Measurements from ENCODE around the gene EIF4E1B.

EIF4E1B gene

DNA sequence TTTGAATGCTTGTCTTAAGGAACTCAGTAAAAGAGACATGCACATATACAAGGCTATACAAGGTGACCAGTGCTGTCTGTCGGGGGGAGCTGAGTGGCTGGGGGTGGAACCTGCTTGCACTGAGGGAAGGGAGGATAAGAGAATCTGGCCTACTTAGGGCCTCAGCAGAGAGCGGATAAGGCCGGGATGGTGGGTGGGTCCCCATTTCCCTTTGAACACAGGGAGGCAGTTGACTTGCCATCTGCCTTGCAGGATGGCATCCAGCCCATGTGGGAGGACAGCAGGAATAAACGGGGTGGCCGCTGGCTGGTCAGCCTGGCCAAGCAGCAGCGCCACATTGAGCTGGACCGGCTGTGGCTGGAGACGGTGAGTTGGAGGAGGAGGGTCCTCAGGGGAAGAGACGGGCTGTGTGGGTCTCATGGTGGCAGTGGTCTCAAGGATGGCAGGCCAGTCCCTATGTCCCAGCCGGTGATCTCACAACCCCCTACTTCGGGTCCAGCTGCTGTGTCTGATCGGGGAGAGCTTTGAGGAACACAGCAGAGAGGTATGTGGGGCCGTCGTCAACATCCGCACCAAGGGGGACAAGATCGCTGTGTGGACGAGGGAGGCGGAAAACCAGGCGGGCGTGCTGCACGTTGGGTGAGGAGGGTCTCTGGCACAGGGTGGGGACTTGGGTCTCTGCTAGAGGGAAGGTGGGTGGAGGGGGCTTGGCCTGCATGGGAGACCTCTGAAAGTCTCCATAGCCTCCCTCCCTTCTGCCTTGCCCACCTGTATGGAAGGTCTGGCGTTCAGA lies 14.6 kb downstream of the EIF4E1B start:
- Histone ChIP-seq H3K36me3 (ENCODE audit: insufficient read depth, low read length) (no peaks in the 10 kb centered on the region), H3K4me2 (ENCODE audit: low read depth, low read length, poor library complexity, severe bottlenecking) (no peak overlapping the region), H3K27me3 (ENCODE audit: insufficient read depth, low read length, poor library complexity, severe bottlenecking) (no peaks in the 10 kb centered on the region), H3K9me3 (ENCODE audit: insufficient read depth, low read depth, low read length) (no peaks in the 10 kb centered on the region), H3F3A (ENCODE audit: low read depth) (no peaks in the 10 kb centered on the region), H3K9ac (ENCODE audit: low read depth, low read length, poor library complexity, severe bottlenecking) (no peak overlapping the region), H3K4me3 (ENCODE audit: low read length, poor library complexity, severe bottlenecking) (no peak overlapping the region), H3K79me2 (ENCODE audit: insufficient read depth, low read length) (peaks cover 7% of the 10 kb centered on the region; the same call in 1 of the 2 replicates), H4K20me1 (ENCODE audit: insufficient read depth, low read length, poor library complexity, severe bottlenecking) (no peaks in the 10 kb centered on the region), H3K9me2 (replicated peaks; ENCODE audit: low read depth, low read length) (no peaks in the 10 kb centered on the region), H2AFZ (ENCODE audit: low read length) (no peak overlapping the region), H3K4me1 (ENCODE audit: insufficient read depth, low read length, poor library complexity, severe bottlenecking) (peaks cover 12% of the 10 kb centered on the region)
- TF ChIP-seq EZH2phosphoT487 (IDR thresholded peaks at IDR 0.05; ENCODE audit: borderline replicate concordance), result no peak

DNA sequence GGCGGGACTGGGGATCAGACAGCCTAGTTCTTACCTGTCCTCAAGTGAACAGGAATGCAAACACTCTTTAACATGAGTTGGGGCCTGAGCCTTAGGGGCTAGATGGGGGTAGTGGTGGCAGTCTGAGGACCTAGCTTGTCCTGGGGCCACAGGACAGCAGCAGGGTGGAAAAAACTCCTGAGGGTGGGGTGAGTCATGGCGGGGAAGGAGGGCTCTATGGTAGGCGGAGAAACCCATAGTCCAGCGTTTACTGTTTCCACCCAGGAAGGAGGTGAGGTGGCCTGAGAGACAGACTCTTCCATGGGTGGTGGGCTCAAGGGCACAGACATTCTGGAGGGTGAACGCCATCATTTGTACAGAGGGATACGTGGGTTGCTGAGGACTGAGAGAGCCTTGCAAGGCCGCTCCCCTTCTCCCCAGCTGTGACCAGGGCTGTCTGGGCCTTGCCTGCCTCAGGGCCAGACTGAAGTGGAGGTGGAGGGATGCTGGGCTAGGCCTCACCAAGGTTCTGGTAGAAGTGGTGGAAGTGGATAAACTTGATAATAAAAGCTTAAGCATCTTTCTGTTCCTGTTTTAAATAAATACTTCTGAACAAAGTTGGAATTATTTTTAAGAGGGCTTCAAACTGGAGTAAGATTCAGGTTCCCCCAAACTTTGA lies 15.7 kb downstream of the EIF4E1B start:
- H3K4me2 ChIP-seq (ENCODE audit: low read depth, low read length, poor library complexity, severe bottlenecking), result peak overlapping the region; percentile 55
- no peaks in the 10 kb centered on the region for H3F3A ChIP-seq (ENCODE audit: low read depth)
- no peaks in the 10 kb centered on the region for H3K27me3 ChIP-seq (ENCODE audit: insufficient read depth, low read length, poor library complexity, severe bottlenecking)
- peak overlapping the region; percentile 66; the same call in 1 of the 2 replicates for H2AFZ ChIP-seq (ENCODE audit: low read length)
- H3K4me3 ChIP-seq (ENCODE audit: low read length, poor library complexity, severe bottlenecking), result peak overlapping the region; percentile 65
- H3K9ac ChIP-seq (ENCODE audit: low read depth, low read length, poor library complexity, severe bottlenecking), result peak overlapping the region; percentile 58
- no peaks in the 10 kb centered on the region for H3K9me3 ChIP-seq (ENCODE audit: insufficient read depth, low read depth, low read length)
- H3K36me3 ChIP-seq (ENCODE audit: insufficient read depth, low read length), result no peaks in the 10 kb centered on the region
- H3K79me2 ChIP-seq (ENCODE audit: insufficient read depth, low read length), result peaks cover 7% of the 10 kb centered on the region; the same call in 1 of the 2 replicates
- no peak for TF ChIP-seq EZH2phosphoT487 (IDR thresholded peaks at IDR 0.05; ENCODE audit: borderline replicate concordance)
- TF ChIP-seq, protein P1, sequence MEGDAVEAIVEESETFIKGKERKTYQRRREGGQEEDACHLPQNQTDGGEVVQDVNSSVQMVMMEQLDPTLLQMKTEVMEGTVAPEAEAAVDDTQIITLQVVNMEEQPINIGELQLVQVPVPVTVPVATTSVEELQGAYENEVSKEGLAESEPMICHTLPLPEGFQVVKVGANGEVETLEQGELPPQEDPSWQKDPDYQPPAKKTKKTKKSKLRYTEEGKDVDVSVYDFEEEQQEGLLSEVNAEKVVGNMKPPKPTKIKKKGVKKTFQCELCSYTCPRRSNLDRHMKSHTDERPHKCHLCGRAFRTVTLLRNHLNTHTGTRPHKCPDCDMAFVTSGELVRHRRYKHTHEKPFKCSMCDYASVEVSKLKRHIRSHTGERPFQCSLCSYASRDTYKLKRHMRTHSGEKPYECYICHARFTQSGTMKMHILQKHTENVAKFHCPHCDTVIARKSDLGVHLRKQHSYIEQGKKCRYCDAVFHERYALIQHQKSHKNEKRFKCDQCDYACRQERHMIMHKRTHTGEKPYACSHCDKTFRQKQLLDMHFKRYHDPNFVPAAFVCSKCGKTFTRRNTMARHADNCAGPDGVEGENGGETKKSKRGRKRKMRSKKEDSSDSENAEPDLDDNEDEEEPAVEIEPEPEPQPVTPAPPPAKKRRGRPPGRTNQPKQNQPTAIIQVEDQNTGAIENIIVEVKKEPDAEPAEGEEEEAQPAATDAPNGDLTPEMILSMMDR (conservative IDR thresholded peaks at IDR 0.05; ENCODE audit: low read length), result no peak
- no peaks in the 10 kb centered on the region for H3K9me2 ChIP-seq (replicated peaks; ENCODE audit: low read depth, low read length)
- no peaks in the 10 kb centered on the region for H4K20me1 ChIP-seq (ENCODE audit: insufficient read depth, low read length, poor library complexity, severe bottlenecking)
- peaks cover 12% of the 10 kb centered on the region for H3K4me1 ChIP-seq (ENCODE audit: insufficient read depth, low read length, poor library complexity, severe bottlenecking)

DNA sequence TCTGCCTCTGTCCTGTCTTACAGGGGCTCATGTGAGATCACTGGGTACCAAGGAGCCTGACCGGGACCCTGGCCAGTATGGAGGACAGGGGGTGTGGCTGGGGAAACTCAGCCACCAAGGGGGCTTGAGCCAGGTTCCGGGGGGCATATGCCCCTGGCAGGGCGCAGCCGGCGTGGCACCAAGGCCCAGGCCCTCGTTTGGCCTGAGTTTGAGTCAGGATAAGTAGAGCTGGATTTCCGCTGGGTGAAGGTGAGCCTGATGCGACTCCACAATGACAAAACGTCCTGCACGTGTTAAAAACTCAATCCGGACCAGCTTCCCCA lies 16.2 kb downstream of the EIF4E1B start:
- Histone ChIP-seq H3K79me2 (ENCODE audit: insufficient read depth, low read length) (peaks cover 7% of the 10 kb centered on the region; the same call in 1 of the 2 replicates), H3K9me2 (replicated peaks; ENCODE audit: low read depth, low read length) (no peaks in the 10 kb centered on the region), H4K20me1 (ENCODE audit: insufficient read depth, low read length, poor library complexity, severe bottlenecking) (no peaks in the 10 kb centered on the region), H3K36me3 (ENCODE audit: insufficient read depth, low read length) (no peaks in the 10 kb centered on the region), H3K9me3 (ENCODE audit: insufficient read depth, low read depth, low read length) (no peaks in the 10 kb centered on the region), H3K4me3 (ENCODE audit: low read length, poor library complexity, severe bottlenecking) (peak overlapping the region; percentile 65), H3K4me2 (ENCODE audit: low read depth, low read length, poor library complexity, severe bottlenecking) (peak overlapping the region; percentile 55), H3F3A (ENCODE audit: low read depth) (no peaks in the 10 kb centered on the region), H3K9ac (ENCODE audit: low read depth, low read length, poor library complexity, severe bottlenecking) (peak overlapping the region; percentile 58), H3K27me3 (ENCODE audit: insufficient read depth, low read length, poor library complexity, severe bottlenecking) (no peaks in the 10 kb centered on the region), H3K4me1 (ENCODE audit: insufficient read depth, low read length, poor library complexity, severe bottlenecking) (peaks cover 12% of the 10 kb centered on the region), H2AFZ (ENCODE audit: low read length) (peak overlapping the region; percentile 66)
- no peak for TF ChIP-seq EZH2phosphoT487 (IDR thresholded peaks at IDR 0.05; ENCODE audit: borderline replicate concordance)
- TF ChIP-seq, protein P1 (conservative IDR thresholded peaks at IDR 0.05; ENCODE audit: low read length), result no peak

Data from Loucy (cell line).